Measurements from ENCODE around the gene LOXL4. TPM values are rescaled to one million over a fixed set of nuclear protein-coding genes. Genes with fewer than 3 reads are reported as not detected.

LOXL4 gene
- total and polyA plus RNA-seq, 5 donors from 2014 or later, result 0.10 TPM; not detected in 4

DNA sequence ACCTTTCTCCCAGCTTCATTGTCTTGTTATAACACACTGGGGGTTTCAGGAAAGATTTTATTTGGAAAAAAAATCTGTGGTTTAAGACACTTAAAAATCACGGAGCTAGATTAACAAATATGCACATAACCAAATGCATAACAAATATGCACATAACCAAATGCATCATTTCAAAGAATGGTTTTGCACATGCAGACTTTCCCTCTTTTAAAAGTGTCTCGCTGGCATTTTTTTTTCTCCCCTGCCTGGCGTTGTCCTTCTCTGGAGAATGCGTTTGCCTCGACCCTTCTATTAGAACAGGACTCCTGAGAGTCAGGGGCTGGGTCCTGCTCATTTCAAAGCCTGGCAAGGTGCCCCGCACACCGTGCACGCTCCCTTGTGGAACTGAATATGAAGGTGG, 42.7 kb upstream of the LOXL4 start:
- Histone ChIP-seq H3K4me1 (ENCODE audit: control insufficient read depth, insufficient read depth, low read length, poor library complexity, severe bottlenecking) (no peaks in the 10 kb centered on the region), H3K9me3 (ENCODE audit: control insufficient read depth in 2 of 2, low read length in 2 of 2) (no peaks in the 10 kb centered on the region), H3K27me3 (ENCODE audit: control insufficient read depth, insufficient read depth, low read length) (peaks cover 8% of the 10 kb centered on the region), H3K36me3 (ENCODE audit: control insufficient read depth, insufficient read depth, low read length) (no peaks in the 10 kb centered on the region), H3K27ac (ENCODE audit: insufficient read depth, low read length, poor library complexity, severe bottlenecking) (no peak overlapping the region), H3K4me3 (ENCODE audit: low read depth, low read length) (no peak overlapping the region)
- no peak for DNase-seq
- no peak overlapping the region for H3K4me3 Mint-ChIP-seq
- H3K36me3 Mint-ChIP-seq, result no peaks in the 10 kb centered on the region
- H3K4me1 Mint-ChIP-seq, result no peaks in the 10 kb centered on the region
- H3K9me3 Mint-ChIP-seq, result peaks cover 0 to 4% (median 1%) of the 10 kb centered on the region in 7 donors
- peaks cover 52% of the 10 kb centered on the region for H3K27me3 Mint-ChIP-seq
- no peak for ATAC-seq (ENCODE audit: low read depth in 2 of 2)
- no peak overlapping the region for H3K27ac Mint-ChIP-seq

- no peak overlapping the region for H3K27ac ChIP-seq (ENCODE audit: insufficient read depth, low read length, poor library complexity, severe bottlenecking)
- no peak overlapping the region for H3K4me3 ChIP-seq (ENCODE audit: low read depth, low read length)
- ATAC-seq (ENCODE audit: low read depth in 2 of 2) (no peak), DNase-seq (peak in 1 of 3 donors; percentile 1)
- Mint-ChIP-seq H3K36me3 (no peaks in the 10 kb centered on the region), H3K4me3 (no peak overlapping the region), H3K27ac (no peak overlapping the region), H3K9me3 (peaks cover 0 to 4% (median 1%) of the 10 kb centered on the region in 7 donors), H3K27me3 (peaks cover 54% of the 10 kb centered on the region), H3K4me1 (no peaks in the 10 kb centered on the region)
- no peaks in the 10 kb centered on the region for H3K36me3 ChIP-seq (ENCODE audit: control insufficient read depth, insufficient read depth, low read length)
- no peaks in the 10 kb centered on the region for H3K9me3 ChIP-seq (ENCODE audit: control insufficient read depth in 2 of 2, low read length in 2 of 2)
- peaks cover 5% of the 10 kb centered on the region for H3K27me3 ChIP-seq (ENCODE audit: control insufficient read depth, insufficient read depth, low read length)
- H3K4me1 ChIP-seq (ENCODE audit: control insufficient read depth, insufficient read depth, low read length, poor library complexity, severe bottlenecking), result no peaks in the 10 kb centered on the region
These were observed 41.7 kb upstream of the LOXL4 start for GRCh38 chr10:98309366-98310355.

DNA sequence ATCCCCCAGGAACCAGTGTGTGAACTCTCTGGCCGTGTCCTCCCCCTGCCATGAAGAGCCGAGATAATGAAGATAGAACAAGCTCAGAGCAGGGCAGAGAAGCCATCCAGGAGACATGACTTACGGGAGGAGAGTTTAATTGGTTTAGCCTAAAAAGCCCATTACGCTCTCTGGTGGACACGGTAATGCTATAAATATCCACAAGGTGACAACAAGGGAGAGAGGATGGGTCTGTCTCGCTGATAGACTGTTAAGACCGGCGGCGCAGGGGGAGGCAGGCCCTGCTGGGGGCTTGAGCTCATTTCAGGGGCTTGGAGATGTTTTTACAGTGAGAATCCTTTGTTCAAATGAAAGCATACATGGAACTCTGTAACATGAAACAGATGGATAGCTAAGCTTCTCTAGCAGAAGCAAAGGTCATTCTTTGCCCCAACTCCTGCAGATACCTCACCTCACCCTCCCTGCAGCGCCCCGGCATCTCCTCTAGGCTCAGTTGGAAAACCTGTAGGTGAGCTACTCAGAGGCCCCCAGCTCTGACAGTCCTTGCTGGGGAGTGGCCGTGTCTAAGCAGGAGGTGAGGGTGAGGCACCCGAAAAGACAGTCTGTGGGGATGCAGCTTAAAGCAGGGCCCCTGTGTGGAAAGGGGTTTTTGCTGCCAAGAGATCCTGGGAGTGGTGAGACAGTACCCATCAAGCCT, 40.8 kb upstream of the LOXL4 start:
- H3K9me3 Mint-ChIP-seq, result peaks cover 0 to 4% (median 1%) of the 10 kb centered on the region in 7 donors
- no peak for DNase-seq

DNA sequence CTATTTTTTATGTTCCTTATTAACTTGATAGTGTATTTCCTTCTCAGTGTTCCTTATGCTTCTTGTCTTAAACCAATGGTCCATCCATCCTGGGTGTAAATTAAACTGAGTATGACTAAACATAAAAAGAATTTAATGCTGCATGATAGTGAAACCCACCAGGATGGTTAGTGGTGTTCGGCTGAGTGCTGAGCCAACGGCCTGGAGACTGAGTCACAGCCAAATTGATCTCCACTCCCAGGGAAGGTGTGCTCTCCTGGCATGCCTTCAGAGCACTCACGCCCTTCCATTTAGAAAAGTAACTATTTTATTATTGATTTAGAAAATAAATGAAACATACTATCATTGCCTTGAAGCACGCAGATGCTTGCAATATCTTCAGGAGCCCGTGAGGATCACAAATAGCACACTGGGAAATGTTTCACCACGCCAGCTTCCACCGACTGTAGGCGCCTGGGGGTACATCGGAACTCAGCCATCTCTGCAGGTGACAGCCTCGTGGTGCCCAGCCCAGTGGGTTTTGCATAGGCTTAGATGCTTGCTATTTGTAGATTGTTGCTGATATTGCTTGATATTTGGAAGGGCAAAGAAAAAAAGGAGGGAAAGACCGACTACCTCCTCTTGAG, 40.0 kb upstream of the LOXL4 start:
- no peak overlapping the region for H3K4me3 Mint-ChIP-seq
- ATAC-seq (ENCODE audit: low read depth in 2 of 2), result no peak
- Histone ChIP-seq H3K27ac (ENCODE audit: insufficient read depth, low read length, poor library complexity, severe bottlenecking) (no peak overlapping the region), H3K9me3 (ENCODE audit: control insufficient read depth in 2 of 2, low read length in 2 of 2) (no peaks in the 10 kb centered on the region), H3K4me3 (ENCODE audit: low read depth, low read length) (no peak overlapping the region), H3K36me3 (ENCODE audit: control insufficient read depth, insufficient read depth, low read length) (no peaks in the 10 kb centered on the region), H3K27me3 (ENCODE audit: control insufficient read depth, insufficient read depth, low read length) (peaks cover 2% of the 10 kb centered on the region), H3K4me1 (ENCODE audit: control insufficient read depth, insufficient read depth, low read length, poor library complexity, severe bottlenecking) (no peaks in the 10 kb centered on the region)
- H3K36me3 Mint-ChIP-seq, result no peaks in the 10 kb centered on the region
- H3K27ac Mint-ChIP-seq, result no peak overlapping the region
- H3K27me3 Mint-ChIP-seq, result peaks cover 54% of the 10 kb centered on the region
- no peak for DNase-seq
- H3K4me1 Mint-ChIP-seq, result no peaks in the 10 kb centered on the region
- H3K9me3 Mint-ChIP-seq, result peaks cover 0 to 4% (median 1%) of the 10 kb centered on the region in 7 donors

More for the DNA sequence above, 40.8 kb upstream of the LOXL4 start:
- Histone ChIP-seq H3K27ac (ENCODE audit: insufficient read depth, low read length, poor library complexity, severe bottlenecking) (no peak overlapping the region), H3K9me3 (ENCODE audit: control insufficient read depth in 2 of 2, low read length in 2 of 2) (no peaks in the 10 kb centered on the region), H3K4me3 (ENCODE audit: low read depth, low read length) (no peak overlapping the region), H3K36me3 (ENCODE audit: control insufficient read depth, insufficient read depth, low read length) (no peaks in the 10 kb centered on the region), H3K27me3 (ENCODE audit: control insufficient read depth, insufficient read depth, low read length) (peaks cover 5% of the 10 kb centered on the region), H3K4me1 (ENCODE audit: control insufficient read depth, insufficient read depth, low read length, poor library complexity, severe bottlenecking) (no peaks in the 10 kb centered on the region)
- Mint-ChIP-seq H3K27me3 (peaks cover 56% of the 10 kb centered on the region), H3K4me1 (no peaks in the 10 kb centered on the region), H3K4me3 (no peak overlapping the region), H3K36me3 (no peaks in the 10 kb centered on the region), H3K27ac (no peak overlapping the region)
- ATAC-seq (ENCODE audit: low read depth in 2 of 2), result no peak

DNA sequence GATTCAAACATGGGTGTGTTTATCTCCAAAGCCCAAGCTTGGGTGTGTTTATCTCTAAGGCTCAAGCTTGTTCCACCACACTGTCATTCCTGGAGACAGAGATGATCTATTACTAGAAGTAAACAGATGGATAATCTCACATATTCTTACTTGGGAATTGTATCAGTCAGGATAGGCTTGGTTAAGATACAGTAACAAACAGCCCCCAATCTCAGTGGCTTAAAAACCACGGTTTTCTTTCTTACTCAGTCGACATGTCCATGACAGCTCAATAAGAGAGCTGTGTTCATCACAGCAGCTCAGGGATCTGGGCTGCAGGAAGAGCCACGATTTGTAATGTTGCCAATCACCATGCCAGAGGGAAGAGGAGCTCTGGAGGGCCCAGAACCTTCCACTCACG, 38.5 kb upstream of the LOXL4 start:
- ATAC-seq (ENCODE audit: low read depth in 2 of 2) (no peak), DNase-seq (no peak)
- H3K4me1 Mint-ChIP-seq, result no peaks in the 10 kb centered on the region
- no peaks in the 10 kb centered on the region for H3K36me3 Mint-ChIP-seq
- Histone ChIP-seq H3K36me3 (ENCODE audit: control insufficient read depth, insufficient read depth, low read length) (no peaks in the 10 kb centered on the region), H3K27me3 (ENCODE audit: control insufficient read depth, insufficient read depth, low read length) (peaks cover 2% of the 10 kb centered on the region), H3K4me1 (ENCODE audit: control insufficient read depth, insufficient read depth, low read length, poor library complexity, severe bottlenecking) (no peaks in the 10 kb centered on the region), H3K9me3 (ENCODE audit: control insufficient read depth in 2 of 2, low read length in 2 of 2) (no peaks in the 10 kb centered on the region), H3K4me3 (ENCODE audit: low read depth, low read length) (no peak overlapping the region), H3K27ac (ENCODE audit: insufficient read depth, low read length, poor library complexity, severe bottlenecking) (no peak overlapping the region)
- peaks cover 60% of the 10 kb centered on the region for H3K27me3 Mint-ChIP-seq
- H3K4me3 Mint-ChIP-seq, result no peak overlapping the region
- peaks cover 0 to 4% (median 1%) of the 10 kb centered on the region in 7 donors for H3K9me3 Mint-ChIP-seq
- no peak overlapping the region for H3K27ac Mint-ChIP-seq

DNA sequence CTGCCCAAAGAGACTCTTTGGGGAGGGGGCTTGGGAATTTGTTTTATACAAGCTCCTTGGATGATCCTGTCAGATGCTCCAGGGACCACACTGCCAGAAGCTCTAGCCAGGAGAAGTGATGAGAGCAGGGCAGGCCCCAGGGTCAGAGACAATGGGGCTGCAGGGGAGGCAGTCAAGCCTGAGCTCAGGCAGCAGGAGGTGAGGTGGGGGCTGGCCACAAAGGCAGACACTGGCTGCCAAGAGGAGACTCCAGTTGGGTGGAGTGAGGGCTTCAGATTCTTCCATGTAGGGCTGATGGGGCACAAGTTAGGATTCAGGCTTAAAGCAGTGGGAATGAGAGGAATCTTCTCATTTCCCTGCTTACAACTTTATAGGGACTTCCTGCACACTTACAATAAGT, 35.6 kb upstream of the LOXL4 start:
- H3K9me3 ChIP-seq (ENCODE audit: control insufficient read depth in 2 of 2, low read length in 2 of 2), result no peaks in the 10 kb centered on the region
- H3K27ac Mint-ChIP-seq, result no peak overlapping the region
- no peaks in the 10 kb centered on the region for H3K4me1 ChIP-seq (ENCODE audit: control insufficient read depth, insufficient read depth, low read length, poor library complexity, severe bottlenecking)
- no peaks in the 10 kb centered on the region for H3K36me3 Mint-ChIP-seq
- H3K9me3 Mint-ChIP-seq, result peaks cover 0 to 4% (median 1%) of the 10 kb centered on the region in 7 donors
- peaks cover 40% of the 10 kb centered on the region for H3K27me3 Mint-ChIP-seq
- DNase-seq, result no peak
- no peak overlapping the region for H3K4me3 ChIP-seq (ENCODE audit: low read depth, low read length)
- no peak overlapping the region for H3K27ac ChIP-seq (ENCODE audit: insufficient read depth, low read length, poor library complexity, severe bottlenecking)
- peaks cover 3% of the 10 kb centered on the region for H3K27me3 ChIP-seq (ENCODE audit: control insufficient read depth, insufficient read depth, low read length)
- H3K4me1 Mint-ChIP-seq, result no peaks in the 10 kb centered on the region
- ATAC-seq (ENCODE audit: low read depth in 2 of 2), result no peak
- H3K4me3 Mint-ChIP-seq, result no peak overlapping the region
- no peaks in the 10 kb centered on the region for H3K36me3 ChIP-seq (ENCODE audit: control insufficient read depth, insufficient read depth, low read length)

DNA sequence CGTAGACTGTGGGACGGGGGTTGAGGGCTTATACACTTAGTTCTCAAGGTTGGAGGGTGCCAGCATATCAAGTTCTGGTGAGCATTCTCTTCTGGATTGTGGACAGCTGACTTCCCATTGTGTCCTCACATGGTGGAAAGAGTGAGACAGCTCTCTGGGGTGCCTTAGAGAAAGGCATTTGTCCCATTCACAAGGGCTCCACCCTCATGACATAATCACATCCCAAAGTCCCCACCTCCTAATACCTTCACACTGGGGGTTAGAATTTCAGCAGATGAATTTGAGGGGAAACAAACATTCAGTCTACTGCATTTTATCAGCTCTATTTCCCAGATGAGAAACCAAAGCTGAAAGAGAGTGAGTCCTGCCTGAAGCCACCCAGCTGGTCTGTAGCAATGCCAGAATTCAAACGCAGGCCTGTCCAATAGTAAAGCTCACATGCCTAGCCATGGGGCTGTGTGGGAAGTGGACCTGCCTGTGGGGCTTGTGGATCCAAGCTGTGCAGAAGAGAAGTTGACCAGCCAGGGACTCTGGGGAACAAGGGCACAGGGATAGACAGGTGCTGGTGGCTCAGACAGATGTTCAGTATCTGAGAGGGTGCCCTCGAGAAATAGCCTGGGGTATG, 34.9 kb upstream of the LOXL4 start:
- H3K27me3 Mint-ChIP-seq, result peaks cover 32% of the 10 kb centered on the region
- H3K9me3 ChIP-seq (ENCODE audit: control insufficient read depth in 2 of 2, low read length in 2 of 2), result no peaks in the 10 kb centered on the region
- peaks cover 3% of the 10 kb centered on the region for H3K27me3 ChIP-seq (ENCODE audit: control insufficient read depth, insufficient read depth, low read length)
- H3K4me1 Mint-ChIP-seq, result no peaks in the 10 kb centered on the region
- H3K9me3 Mint-ChIP-seq, result peaks cover 0 to 4% (median 1%) of the 10 kb centered on the region in 7 donors
- DNase-seq (no peak), ATAC-seq (ENCODE audit: low read depth in 2 of 2) (no peak)
- H3K27ac Mint-ChIP-seq, result peak overlapping the region in 2 of 3 donors; percentile 32 to 74
- H3K36me3 Mint-ChIP-seq, result no peaks in the 10 kb centered on the region
- H3K4me1 ChIP-seq (ENCODE audit: control insufficient read depth, insufficient read depth, low read length, poor library complexity, severe bottlenecking), result no peaks in the 10 kb centered on the region
- no peak overlapping the region for H3K27ac ChIP-seq (ENCODE audit: insufficient read depth, low read length, poor library complexity, severe bottlenecking)
- no peaks in the 10 kb centered on the region for H3K36me3 ChIP-seq (ENCODE audit: control insufficient read depth, insufficient read depth, low read length)
- H3K4me3 ChIP-seq (ENCODE audit: low read depth, low read length), result no peak overlapping the region
- no peak overlapping the region for H3K4me3 Mint-ChIP-seq
